HG03460 (cell line): ENCODE measurements around the gene GPSM3.
"Not testable (repeated sequence)": the region's sequence is repeated elsewhere in the genome, so short reads cannot be mapped to it uniquely, and the experiment has no call there.

Experiments
- ATAC-seq: cut with Tn5 transposase; IDR thresholded peaks from one replicate; pipeline ENCODE4 v1.9.1; 2021; ENCODE audit not compliant: unreplicated experiment

GPSM3 gene

DNA sequence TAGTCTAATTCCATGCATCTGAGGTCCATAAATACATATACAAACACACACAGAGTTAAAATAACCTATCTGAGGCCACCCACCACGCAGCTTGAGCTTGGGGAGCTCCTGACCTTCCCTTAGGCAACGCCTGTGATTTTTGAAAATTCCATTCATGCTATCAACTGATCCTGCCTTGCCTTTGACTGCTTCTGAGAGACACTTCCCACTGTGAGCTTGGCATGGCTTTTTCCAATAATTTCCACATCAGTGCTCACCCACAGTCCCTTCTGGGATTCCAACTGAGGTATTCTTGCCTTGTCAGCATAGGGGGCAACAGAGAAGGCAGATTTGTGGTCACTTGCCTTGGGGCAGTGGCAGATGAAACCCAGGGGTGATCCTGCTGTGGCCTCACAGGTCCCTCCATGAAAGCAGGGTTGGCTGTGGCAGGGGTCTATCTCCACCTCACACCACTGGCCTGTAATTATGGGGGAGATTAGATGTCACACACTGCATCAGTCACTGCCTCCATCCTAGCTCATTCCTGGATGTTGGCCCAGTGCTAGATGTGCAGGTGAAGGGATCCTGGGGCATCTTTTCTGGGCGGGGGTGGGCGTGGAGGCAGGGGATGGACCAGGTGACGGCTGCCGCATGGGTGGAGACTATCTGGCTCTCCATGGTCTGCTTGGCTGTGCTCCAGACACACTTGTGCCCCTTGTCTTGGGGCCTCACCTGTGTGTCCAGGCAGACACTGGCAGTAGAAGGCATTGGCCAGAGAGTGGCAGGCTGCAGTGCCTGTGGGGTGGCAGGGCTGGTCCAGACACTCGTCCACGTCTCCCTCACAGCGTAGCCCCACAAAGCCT lies 11.2 kb upstream of the GPSM3 start:
- ATAC-seq = no peak

DNA sequence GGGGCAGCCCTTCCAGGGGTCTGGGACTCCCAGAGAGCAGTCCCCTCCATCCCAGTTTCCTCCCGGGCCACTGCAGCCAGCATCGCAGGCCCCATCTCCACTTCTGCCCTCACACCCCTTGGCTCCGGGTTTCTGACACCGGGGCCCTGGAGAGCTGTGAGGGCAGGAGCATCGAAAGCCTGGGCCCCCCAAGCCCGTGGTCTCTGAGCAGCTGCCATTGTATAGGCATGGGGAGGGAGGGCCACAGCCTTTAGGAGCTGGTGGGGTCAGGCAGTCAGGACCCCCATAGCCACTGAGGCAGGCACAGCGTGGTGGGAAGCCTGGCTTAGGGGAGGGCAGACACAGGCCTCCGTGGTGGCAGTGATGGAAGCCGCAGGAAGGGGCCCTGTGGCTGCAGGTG lies 9.7 kb upstream of the GPSM3 start:
- ATAC-seq = no peak

DNA sequence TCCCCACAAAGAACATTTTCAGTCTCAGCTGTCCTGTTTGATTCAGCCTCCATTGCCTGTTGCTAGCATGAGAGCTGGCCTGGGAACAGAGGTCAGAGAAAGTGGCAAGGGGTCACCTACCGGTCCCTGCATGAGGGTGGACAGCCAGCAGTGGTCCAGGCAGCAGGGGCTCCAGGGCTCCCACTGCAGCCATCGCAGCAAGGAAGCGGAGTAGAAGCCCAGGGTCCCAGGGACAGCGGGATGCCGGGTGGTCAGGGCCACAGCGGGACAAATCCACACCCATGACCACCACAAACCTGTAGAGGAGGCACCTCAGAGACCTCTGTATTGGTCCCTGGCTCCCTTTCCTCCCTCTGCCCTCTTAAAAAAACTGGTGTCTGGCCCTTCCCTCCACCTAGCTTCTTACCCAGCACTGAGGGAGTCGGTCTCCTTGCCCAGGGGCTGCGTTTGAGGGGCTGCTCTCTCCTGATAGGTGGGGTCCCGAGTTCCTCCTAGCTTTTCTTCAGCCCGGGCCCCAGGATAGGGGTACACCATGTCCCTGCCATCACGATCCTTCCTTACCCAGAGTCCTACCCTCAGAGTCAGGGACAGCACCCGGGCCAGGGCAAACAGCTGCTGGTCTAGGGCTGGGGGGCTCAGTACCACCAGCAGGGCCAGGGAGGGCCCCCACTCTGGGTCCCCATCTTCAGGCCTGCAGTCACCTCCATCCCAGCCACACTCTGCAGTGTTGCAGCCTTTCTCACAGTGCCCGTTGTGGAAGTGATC lies 8.4 kb upstream of the GPSM3 start:
- no peak for ATAC-seq

DNA sequence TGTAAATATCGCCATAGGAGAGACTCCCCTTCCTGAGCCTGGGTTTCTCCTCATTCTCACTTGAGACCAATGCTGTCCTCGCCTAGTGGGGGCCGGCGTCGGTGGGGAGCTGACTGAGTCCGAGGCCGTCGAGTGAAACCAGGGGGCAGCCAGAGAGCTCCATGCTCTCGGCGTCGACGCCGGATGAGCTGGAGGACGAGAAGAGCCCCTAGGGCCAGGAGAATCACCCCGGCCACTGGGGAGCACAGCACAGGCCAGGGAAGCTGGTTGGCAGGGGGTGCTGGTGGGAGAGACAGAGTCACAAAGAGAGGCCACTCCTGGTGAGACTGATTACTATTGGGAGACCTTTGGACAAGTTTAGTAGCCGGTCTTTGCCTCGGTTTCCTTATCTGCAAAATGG lies 6.4 kb upstream of the GPSM3 start:
- ATAC-seq = no peak

DNA sequence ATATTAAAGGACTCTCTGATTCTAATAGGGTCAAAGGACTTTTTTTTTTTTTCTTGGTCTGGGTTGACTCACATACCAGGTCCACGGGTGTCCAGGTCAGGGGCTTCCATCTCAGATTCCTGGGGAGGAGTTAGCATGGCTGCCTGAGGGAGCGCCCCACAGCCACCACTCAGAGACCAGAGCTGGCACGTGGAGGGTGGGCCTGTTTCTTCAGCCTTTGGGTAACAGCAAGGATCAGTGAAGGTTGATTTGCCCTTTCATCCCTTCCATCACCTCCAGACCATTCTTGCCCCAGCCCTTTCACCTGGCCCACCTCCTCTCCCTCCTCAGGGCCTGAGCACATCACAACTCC lies 5.9 kb upstream of the GPSM3 start:
- no peak for ATAC-seq

DNA sequence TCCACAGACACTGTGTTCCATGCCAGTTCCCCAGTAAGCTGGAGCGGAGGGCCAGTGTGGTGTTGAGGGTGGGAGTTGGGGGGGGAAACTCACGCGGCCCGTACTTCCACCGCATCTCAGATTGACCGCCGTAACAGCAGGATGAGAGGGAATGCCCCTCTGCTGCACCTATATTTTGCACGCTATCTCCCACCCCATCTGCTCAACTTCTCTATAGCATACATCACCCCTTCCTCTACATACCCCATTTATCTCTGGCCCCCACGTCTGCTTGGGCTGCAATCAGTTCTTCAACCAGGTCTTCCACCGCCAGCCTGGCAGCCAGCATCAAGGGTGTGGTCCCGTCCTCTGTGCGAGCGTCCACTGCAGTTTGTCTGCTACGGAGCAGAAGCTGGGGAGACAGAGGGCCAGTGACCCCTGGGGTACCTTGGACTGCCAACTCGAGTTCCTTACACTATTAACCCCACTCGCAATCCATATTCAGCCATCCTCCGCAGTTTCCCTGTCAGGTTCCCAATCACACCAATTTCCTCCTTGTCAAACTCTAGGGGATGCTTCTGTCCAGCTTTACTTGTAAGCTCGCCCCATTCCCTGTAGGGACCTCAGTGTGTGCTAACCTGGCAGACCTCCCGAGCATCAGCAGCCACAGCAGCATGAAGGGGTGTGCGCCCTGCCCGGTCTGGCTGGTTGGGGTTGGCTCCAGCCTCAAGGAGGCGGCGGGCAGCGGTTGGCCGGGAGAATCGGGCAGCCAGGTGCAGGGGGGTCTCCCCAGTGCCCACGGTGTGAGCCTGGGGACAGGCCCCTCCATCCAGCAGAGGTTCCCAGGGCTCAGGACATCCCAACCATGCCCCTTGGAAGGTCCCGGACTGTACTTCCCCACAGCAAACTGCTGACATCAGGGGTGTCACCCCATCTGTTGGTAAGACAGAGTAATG lies 4.5 kb upstream of the GPSM3 start:
- no peak for ATAC-seq

DNA sequence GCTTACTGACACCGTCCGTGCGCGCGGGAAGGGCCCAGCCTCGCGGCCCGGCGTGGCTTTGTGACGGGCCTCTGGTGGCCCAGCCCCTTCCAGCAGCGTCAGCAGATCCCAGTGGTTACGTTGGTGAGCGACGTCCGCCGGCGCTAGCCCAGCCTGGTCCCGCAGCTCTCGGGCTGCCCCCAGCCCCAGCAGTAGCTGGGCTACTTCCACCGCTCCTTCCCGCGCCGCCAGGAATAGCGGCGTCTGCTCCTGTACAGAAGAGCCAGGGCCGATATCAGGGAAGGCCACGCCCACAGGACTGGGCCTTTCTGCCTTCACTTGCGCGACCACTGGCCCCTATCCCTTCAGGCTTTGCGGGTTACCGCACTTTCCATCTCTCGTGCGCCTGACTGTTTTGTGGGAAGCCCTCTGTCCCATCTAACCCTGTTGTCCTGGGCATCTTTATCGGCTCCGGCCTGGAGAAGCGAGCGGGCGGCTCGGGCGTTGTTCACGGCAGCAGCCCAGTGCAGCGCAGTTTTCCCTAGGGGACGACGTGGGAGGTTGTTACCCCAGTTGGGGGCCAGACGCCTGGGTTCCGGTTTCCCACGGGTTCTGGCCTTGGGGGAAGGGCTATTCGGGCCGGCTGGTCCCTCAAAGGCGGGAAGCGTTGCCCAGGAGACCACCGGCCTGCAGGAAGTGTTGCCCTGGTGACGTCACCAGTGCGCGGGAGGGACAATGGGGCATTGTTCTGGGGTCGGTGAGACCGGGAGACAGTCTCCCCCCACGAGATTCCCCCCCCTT lies 3.6 kb upstream of the GPSM3 start:
- ATAC-seq = peak; percentile 68

DNA sequence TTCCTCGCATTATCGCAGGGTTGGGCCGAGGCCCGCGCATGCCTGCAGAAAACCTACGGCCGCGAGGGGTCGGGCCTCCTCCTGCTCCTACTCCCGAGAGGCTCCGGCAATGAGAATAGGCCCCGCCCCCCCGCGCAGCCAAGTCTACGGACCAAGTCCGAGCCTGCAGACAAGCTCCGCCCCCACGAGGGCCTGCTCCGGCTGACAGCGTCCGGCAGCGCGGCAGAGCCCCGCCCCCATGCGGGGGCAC lies 3.1 kb upstream of the GPSM3 start:
- no peak for ATAC-seq

DNA sequence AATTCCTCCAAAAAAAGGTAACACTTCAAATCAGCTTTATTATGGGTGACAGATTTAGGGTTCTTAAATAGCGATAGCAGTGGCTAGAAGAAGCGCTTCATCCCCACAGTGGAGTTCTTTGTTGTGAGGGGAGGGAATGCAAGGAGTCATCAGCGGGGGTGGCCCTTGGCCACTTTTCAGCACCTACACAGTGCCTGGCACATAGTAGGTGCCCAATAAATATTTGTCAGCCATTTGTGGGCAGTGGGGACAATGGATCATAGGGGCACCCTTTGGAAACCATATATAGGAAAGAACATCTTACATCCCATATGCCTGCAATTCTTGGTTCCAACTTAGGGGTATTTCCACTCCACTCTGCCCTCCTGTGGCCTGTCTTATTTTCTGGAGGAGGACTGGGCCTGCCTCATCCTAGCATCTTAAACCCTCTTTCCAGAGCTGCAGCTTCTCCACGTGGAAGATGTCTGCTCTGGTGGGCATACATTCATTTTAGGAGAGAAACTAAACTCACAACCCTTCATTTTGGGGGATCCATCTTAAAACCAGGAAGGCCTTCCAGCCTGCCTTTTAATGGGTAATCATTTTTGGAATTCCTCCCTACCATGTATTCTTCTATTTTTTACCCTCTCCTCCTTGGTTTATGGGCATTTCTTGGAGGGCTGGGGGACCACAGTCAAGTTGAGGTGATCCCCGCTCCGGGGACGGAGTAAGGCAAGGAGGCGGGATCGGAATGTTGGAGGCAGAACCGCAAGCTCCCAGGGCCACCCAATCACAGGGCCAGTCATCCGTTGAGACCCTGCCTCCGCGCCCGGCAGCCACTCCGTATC lies 2.6 kb upstream of the GPSM3 start:
- peak; percentile 65 for ATAC-seq

DNA sequence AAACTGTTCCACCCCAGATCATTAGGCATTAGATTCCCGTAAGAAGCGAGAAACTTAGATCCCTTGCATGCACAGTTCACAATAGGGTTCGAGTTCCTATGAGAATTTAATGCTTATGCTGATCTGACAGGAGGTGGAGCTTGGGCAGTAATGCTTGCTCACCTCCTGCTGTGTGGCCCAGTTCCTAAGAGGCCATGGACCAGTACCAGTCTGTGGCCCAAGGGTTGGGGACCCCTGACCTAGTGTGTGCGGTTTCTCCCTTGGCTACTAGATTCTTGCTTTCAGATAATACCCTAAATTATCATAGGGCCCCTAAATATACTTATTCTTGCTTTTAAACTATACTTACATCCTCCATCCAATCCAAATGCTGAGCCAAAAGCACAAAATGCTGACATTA lies 1.9 kb upstream of the GPSM3 start:
- ATAC-seq = no peak

DNA sequence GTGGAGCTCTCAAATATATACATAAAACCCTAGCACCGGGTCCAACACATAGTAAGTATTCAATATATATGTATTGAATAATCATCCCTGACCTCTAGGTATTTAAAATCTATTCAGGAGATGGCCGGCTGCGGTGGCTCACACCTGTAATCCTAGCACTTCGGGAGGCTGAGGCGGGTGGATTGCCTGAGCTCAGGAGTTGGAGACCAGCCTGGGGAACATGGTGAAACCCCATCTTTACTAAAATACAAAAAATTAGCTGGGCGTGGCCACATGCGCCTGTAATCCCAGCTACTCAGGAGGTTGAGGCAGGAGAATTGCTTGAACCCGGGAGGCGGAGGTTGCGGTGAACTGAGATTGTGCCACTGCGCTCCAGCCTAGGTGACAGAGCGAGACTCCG lies 653 bp upstream of the GPSM3 start:
- not testable (repeated sequence) for ATAC-seq

DNA sequence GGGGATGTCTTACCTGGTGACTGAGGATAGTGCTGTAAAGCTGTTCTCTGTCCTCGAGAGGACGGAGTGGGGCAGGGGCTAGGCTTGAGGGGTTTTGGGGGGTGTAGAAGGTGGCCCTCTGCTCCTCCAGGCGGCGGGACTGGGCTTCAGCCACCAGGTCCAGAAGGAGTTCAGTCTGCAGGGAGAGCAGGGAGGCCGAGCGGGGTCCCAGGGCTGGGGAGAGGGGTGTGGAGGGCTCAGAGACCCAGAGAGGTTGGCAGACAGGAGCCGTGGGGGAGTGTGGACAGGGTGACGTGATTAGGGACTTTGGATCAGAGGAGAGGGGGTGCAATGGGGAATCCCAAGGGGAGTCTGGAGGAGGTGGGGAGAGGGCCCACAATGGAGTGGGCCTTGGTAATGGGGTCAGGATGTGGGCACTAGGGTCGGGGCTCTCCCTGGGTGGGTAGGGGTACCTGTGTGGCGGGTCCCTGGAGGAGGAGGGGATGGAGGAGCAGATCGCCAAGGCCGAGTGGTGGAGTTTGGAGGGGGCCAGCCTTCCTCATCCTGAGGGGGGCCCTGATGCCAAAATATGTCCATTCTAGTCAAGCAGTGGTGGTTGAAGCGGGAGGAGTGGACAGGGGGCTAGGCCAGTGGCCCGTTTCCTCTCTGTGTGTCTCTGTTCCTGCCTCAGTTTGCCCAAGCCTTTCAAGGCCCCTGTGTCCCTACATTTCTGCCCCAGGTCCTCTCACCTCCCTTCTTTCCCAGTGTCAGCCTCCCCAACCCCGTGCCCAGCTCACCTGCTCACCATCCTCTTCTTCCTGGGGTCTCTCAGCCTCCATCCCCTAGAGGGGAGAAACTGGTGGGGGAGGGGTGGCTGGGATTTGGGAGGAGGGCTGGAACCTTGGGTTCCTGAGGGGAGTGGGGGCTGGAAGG lies 491 bp downstream of the GPSM3 start:
- no peak for ATAC-seq

DNA sequence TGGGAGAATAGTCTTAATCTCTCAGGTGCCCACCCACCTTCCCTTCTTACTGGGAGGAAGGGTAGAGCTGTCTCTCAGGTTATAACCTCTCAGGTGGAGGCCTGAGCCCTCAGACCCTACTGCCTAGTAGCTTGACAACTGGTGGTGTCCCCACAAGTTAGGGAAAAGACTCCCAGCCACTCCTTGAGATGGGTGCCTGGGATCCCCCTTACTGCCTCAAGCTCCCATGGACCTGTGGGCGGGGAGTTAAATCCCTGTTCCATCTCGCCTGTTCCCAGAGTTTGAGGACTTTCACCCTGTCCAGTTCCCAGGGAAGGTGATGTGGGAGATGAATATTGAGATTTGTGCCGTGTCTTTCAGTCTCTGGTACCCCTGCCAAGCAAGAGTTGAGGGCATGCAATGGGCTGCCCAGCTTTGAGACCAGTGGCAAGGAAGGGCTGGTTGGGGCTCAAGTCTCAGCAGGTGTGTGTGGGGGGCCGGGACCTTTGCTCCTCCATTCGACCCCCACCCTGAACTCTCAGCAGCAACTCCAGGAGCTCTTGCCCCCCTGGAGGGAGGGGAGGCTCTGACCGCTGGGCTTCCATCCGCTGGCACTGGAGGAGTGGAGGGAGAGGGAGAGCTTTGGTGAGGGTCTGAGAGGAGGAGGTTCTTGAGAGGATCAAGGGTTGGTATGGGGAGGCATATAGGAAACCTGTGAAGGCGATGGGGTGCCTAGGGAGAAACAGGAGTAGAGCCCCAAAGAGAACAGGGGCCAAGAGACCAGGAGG lies 1.3 kb downstream of the GPSM3 start:
- no peak for ATAC-seq

DNA sequence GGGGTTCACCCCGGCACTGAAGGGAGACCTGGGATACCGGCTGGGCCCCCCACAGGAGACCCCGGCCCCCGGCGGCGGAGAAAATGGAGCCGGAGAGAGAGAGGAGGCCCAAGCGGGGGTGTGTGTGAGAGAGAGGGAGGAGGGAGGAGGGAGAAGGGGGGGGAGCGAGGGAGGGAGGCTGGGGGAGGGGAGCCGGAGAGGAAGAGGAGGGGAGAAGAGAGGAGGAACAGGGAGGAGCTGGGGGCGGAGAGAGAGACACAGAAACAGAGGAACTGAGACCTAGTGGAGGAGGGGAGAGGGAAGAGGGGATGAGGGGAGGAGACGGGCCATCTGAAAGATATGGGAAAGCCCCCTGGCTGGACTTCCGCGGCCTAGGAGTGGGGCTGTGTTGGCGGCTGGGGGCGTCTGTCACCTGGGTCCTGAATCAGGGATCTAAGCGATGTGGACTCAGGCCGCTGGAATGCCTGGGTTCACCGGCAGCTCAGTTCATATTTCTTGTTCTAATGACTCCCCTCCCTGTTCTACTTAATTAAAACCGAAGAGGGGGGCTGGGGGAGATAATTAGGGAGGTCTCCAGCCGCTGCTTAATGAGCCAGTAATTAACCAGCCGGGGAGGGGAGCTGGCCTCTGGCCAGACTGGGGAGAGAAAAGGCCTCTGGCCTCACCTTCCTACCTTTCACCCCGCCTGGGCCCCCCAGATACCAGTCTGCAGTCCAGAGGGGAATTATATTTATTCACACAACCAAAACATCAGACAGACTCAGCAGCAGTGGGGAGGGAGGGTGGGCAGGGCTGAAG lies 2.2 kb downstream of the GPSM3 start, which contains the start of gene PBX2:
TSS of gene PBX2 (minus strand) at position 149 of the 798 bp plus-strand sequence. CDS start 287 bp downstream, outside the sequence.
- ATAC-seq = peak; percentile 59

DNA sequence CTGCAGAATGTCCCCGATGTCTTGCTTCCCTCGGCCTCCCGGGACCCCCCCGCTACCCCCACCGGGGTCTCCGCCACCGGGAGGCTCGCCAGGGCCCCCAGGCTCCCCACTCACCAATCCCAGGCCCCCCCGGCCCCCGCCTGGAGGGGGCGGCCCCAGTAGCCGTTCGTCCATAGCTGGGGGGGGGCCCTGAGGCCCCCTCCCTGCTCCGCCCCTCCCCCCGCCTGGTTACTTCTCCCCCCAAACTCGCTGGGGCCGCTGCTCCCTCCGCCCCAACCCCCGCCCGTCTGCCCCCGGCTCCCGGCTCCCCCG lies 2.7 kb downstream of the GPSM3 start:
- no peak for ATAC-seq

DNA sequence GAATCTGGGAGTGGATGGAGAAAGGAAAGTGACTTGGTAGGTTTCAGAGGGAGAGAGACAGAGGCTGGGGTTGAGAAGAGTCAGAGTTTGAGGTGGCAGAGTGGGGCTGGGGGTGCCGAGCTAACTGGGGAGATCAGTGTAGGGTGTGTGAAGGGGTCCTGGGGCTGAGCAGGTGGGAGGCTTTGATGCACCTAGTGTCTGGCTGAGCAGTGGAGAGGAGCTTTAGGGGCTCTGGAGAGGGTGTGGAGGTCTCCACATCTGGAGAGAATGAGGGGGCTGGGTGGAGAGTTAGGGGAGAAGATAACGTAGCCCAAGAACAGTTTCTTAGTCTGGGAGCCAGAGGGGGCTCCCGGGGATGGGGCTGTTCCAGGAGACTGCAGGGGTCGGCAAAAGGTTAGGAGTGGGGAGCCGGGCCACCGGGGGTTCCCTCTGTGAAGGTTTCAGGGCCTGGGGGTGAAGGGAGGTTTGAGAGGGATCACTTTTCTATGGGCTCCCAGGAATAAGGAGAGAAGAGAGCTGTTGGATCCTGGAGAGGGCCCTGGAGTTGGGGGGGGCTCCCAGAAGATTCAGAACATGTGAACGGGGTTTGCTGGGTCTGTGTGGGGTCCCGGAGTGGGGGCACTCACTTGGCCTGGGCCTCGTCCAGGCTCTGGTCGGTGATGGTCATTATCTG lies 3.2 kb downstream of the GPSM3 start:
- ATAC-seq = no peak
